ENCODE results near the gene ANGEL1. TPM values are rescaled to one million over a fixed set of nuclear protein-coding genes. Genes with fewer than 3 reads are reported as not detected.

The ANGEL1 gene
- total and polyA plus RNA-seq, 2 of the 13 experiments (the other 11 are each of a cell fraction or from before 2014, with no cell fraction given), result 14.3 to 20.1 TPM

GRCh38 chr14:76784881-76785280 is 27.8 kb downstream of the ANGEL1 start (continued):
- TF ChIP-seq CCAR2 (optimal IDR thresholded peaks at IDR 0.05; ENCODE audit: low read depth, low read length) (peak; percentile 75), CTCF (CRISPR knock-in tag; IDR thresholded peaks at IDR 0.05) (peak; percentile 96), NR2F1 (CRISPR knock-in tag; IDR thresholded peaks at IDR 0.05) (no peak), THYN1 (CRISPR knock-in tag; IDR thresholded peaks at IDR 0.05; ENCODE audit: borderline replicate concordance, low read depth) (no peak), TRAFD1 (CRISPR knock-in tag; IDR thresholded peaks at IDR 0.05; ENCODE audit: borderline replicate concordance) (no peak), BORCS8-MEF2B (CRISPR knock-in tag; IDR thresholded peaks at IDR 0.05) (no peak), FOXJ3 (CRISPR knock-in tag; IDR thresholded peaks at IDR 0.05; ENCODE audit: borderline replicate concordance) (peak; percentile 36; the same call in 1 of the 2 replicates), IRF2 (CRISPR knock-in tag; IDR thresholded peaks at IDR 0.05) (no peak), GABPA (IDR thresholded peaks at IDR 0.05; ENCODE audit: low read depth, low read length) (no peak), GABPA (CRISPR knock-in tag; IDR thresholded peaks at IDR 0.05; ENCODE audit: low read depth) (no peak), KDM2A (CRISPR knock-in tag; IDR thresholded peaks at IDR 0.05; ENCODE audit: borderline replicate concordance, low read depth) (no peak), KDM1A (CRISPR knock-in tag; IDR thresholded peaks at IDR 0.05) (no peak), ZNF484 (CRISPR knock-in tag; IDR thresholded peaks at IDR 0.05; ENCODE audit: borderline replicate concordance, low read depth) (no peak), XRCC5 (optimal IDR thresholded peaks at IDR 0.05; ENCODE audit: low read length) (peak; percentile 95), HIC2 (CRISPR knock-in tag; IDR thresholded peaks at IDR 0.05; ENCODE audit: low read depth) (no peak), PRDM15 (CRISPR knock-in tag; IDR thresholded peaks at IDR 0.05) (peak; percentile 50), CHD4 (IDR thresholded peaks at IDR 0.05; ENCODE audit: borderline replicate concordance, low read length) (no peak), STAG1 (CRISPR knock-in tag; IDR thresholded peaks at IDR 0.05) (peak; percentile 75), ZBTB42 (CRISPR knock-in tag; IDR thresholded peaks at IDR 0.05) (no peak), MTA3 (CRISPR knock-in tag; IDR thresholded peaks at IDR 0.05) (no peak), DBP (CRISPR knock-in tag; IDR thresholded peaks at IDR 0.05; ENCODE audit: not compliant biosample characterization) (no peak), ZNF274 (CRISPR knock-in tag; IDR thresholded peaks at IDR 0.05) (peak; percentile 98)

Measured in HepG2 (cell line).